Activated CD4-positive, alpha-beta memory T cell treated with anti-CD3 and anti-CD28 coated beads for 36 hours (primary cell): ENCODE results near the gene NMUR2. TPM values are rescaled to one million over a fixed set of nuclear protein-coding genes. Genes with fewer than 3 reads are reported as not detected.

Experiments
- CTCF ChIA-PET: fragments of 350-600 bp; sonication (Branson Sonifier 250); formaldehyde crosslinking; loops from one replicate; lab custom pipeline; 2021; ENCODE audit warnings: antibody characterized with exemption, inconsistent platforms; lab: Charles Lee
- POLR2A ChIA-PET: fragments of 350-600 bp; sonication (Branson Sonifier 250); formaldehyde crosslinking; loops from one replicate; lab custom pipeline; 2021; ENCODE audit warnings: antibody characterized with exemption; lab: Charles Lee
- DNase-seq: peaks from one replicate; pipeline ENCODE4 v3.0.0-alpha.2; 2020
- H3K27ac Mint-ChIP-seq: one replicate; pipeline ENCODE4 v1.8.0; 2021; ENCODE audit warnings: mixed read lengths
- H3K27me3 Mint-ChIP-seq: one replicate; pipeline ENCODE4 v1.8.0; 2021; ENCODE audit warnings: mixed read lengths
- H3K36me3 Mint-ChIP-seq: one replicate; pipeline ENCODE4 v1.8.0; 2021; ENCODE audit warnings: mixed read lengths
- H3K4me1 Mint-ChIP-seq: one replicate; pipeline ENCODE4 v1.8.0; 2021; ENCODE audit warnings: low read depth, mixed read lengths
- H3K4me3 Mint-ChIP-seq: one replicate; pipeline ENCODE4 v1.8.0; 2021; ENCODE audit warnings: mild to moderate bottlenecking, mixed read lengths
- H3K9me3 Mint-ChIP-seq: one replicate; pipeline ENCODE4 v1.8.0; 2021; ENCODE audit warnings: mixed read lengths
- intact Hi-C: fragments of 100-400 bp; cut with micrococcal nuclease; formaldehyde crosslinking; loops from one replicate; pipeline ENCODE4 v1.15.1; 2023
- total RNA-seq, 2 experiments: library from RNA; stranded (reverse); gene quantifications; one replicate each; pipeline ENCODE4 v1.2.3, GENCODE V29; 2021

NMUR2 gene
- total RNA-seq, 2 experiments from 2014 or later = not detected

DNA sequence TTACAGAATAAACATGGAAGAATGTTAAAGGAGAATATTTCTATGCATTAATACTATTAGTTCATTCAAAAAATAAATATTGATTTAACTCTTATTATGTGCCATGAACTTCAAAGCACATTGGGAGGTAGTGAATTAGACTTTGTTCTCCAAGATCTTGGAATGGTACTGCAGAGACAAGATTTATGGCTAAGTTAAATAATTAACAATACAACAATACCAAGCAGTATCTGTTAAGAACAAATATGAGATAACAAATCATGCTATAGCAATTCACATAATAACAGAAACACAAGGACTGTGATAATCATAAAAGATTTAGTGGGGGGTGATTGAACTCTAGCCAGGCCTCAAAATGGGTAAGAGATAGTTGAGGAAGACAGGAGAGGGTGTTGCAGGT lies 11.6 kb downstream of the NMUR2 start:
- no peak overlapping the region for H3K4me3 Mint-ChIP-seq
- CTCF ChIA-PET = no interaction called here

DNA sequence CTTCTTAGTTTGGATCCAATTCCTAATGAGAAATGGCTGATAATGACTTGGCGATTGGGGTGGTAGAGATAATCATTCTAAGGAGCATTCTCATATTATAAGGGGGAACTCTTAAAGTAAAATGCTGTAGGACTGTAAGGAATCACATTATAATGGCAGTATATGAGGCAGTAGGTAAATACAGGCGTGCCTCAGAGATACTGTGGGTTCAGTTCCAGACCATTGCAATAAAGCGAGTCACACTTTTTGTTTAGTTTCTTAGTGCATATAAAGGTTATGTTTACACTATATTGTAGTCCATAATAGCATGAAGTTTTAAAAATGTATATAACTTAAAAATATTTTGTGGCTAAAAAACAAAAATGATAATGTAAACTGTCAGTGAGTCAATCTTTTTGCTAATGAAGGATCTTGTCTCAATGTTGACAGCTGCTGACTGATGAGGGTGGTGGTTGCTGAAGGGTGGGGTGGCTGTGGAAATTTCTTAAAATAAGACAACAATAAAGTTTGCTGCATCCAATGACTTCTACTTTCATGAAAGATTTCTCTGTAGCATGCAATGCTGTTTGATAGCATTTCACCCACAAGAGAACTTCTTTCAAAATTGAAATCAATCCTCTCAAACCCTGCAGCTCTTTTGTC lies 15.8 kb downstream of the NMUR2 start:
- Mint-ChIP-seq H3K27me3 (no peaks in the 10 kb centered on the region), H3K4me3 (no peak overlapping the region), H3K27ac (no peak overlapping the region), H3K9me3 (peaks cover 9% of the 10 kb centered on the region), H3K4me1 (no peaks in the 10 kb centered on the region), H3K36me3 (no peaks in the 10 kb centered on the region)
- POLR2A ChIA-PET = no interaction called here
- intact Hi-C loops = no loop called here
- CTCF ChIA-PET = no interaction called here
- DNase-seq = no peak

More for the DNA sequence above, 11.6 kb downstream of the NMUR2 start:
- intact Hi-C loops = no loop called here
- Mint-ChIP-seq H3K36me3 (no peaks in the 10 kb centered on the region), H3K9me3 (peaks cover 9% of the 10 kb centered on the region), H3K27me3 (no peaks in the 10 kb centered on the region), H3K4me1 (no peaks in the 10 kb centered on the region), H3K27ac (no peak overlapping the region)
- POLR2A ChIA-PET = no interaction called here
- no peak for DNase-seq

DNA sequence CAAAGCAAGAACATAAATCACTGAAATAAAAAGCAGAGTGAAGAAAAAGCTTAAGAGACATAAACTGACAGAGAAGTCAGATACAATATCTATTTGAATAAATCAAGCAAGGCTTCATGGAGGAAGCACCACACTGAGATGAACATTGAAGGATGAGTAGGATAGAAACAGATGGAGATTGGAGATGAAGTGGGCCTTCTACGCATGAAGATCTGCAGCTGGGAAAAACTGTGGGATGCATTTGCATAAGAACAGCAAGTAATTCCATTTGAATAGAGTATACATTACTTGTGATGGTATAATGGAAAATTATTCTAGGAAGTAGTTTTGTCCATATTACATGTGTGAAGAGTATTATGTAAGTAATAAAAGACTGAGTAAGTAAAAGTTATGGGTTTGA lies 16.5 kb downstream of the NMUR2 start:
- H3K4me3 Mint-ChIP-seq = no peak overlapping the region
- intact Hi-C loops = no loop called here

DNA sequence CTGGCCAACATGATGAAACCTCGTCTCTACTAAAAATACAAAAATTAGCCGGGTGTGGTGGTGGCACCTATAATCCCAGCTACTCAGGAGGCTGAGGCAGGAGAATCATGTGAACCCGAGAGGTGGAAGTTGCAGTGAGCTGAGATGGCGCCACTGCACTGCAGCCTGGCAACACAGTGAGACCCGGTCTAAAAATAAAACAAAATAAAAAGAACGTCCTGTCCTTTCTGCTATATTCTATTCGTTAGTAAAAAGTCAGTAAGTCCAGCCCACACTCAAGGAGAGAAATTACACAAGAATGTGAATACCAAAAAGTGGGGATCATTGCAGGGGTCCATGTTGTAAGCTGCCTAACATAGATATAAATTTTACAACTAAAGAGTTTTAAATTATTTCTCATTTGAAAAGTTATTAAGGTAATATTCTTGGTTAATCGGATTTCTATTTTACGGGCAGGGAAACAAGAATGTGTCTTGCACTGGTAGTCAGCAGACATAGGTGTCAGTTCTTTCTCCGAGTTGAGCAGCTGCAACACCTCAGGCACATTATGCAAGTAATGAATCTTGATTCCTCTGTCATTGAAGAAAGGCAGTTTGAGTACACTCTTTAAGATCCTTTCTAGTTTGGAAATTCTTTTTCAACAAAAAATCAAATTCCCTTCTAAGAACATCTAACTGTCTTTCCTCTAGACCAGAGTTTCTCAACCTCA lies 24.5 kb downstream of the NMUR2 start:
- ChIA-PET CTCF (no interaction called here), POLR2A (no interaction called here)
- no peaks in the 10 kb centered on the region for H3K4me1 Mint-ChIP-seq
- no peaks in the 10 kb centered on the region for H3K36me3 Mint-ChIP-seq
- DNase-seq = no peak
- no peak overlapping the region for H3K4me3 Mint-ChIP-seq
- H3K27me3 Mint-ChIP-seq = no peaks in the 10 kb centered on the region
- no peaks in the 10 kb centered on the region for H3K9me3 Mint-ChIP-seq
- no peak overlapping the region for H3K27ac Mint-ChIP-seq
- intact Hi-C loops = no loop called here

More for the DNA sequence above, 16.5 kb downstream of the NMUR2 start:
- H3K27me3 Mint-ChIP-seq = no peaks in the 10 kb centered on the region
- no peak for DNase-seq
- no peaks in the 10 kb centered on the region for H3K36me3 Mint-ChIP-seq
- no peak overlapping the region for H3K27ac Mint-ChIP-seq
- POLR2A ChIA-PET = no interaction called here
- H3K4me1 Mint-ChIP-seq = no peaks in the 10 kb centered on the region
- CTCF ChIA-PET = no interaction called here
- H3K9me3 Mint-ChIP-seq = peaks cover 9% of the 10 kb centered on the region

DNA sequence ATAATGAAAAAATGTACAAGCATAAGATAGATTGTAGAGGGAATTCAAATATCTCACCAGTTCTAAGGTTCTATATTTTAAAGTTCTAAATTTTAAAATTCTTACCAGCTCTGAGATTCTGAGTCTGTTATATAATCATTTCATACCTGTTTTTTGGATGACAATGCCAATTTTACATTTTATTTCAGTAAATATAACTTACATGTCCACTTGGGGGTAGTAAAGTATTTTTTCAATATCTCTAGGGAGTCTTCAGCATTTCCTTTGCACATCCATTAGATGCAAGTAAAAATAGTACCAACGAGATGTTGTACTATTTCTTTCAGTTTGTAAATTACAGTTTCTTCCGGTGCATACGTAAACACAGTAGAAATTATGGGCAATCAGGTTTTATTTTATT lies 25.7 kb downstream of the NMUR2 start:
- ChIA-PET CTCF (interaction anchor here (0.8 to 1.1 kb wide), 2 partner anchors 29 to 135 kb away, joined by 3 read pairs; no protein-coding TSS in a partner anchor), POLR2A (no interaction called here)
- intact Hi-C loops = no loop called here
- Mint-ChIP-seq H3K27me3 (peaks cover 1% of the 10 kb centered on the region), H3K27ac (no peak overlapping the region), H3K4me3 (no peak overlapping the region), H3K4me1 (no peaks in the 10 kb centered on the region), H3K36me3 (no peaks in the 10 kb centered on the region), H3K9me3 (no peaks in the 10 kb centered on the region)
- no peak for DNase-seq

DNA sequence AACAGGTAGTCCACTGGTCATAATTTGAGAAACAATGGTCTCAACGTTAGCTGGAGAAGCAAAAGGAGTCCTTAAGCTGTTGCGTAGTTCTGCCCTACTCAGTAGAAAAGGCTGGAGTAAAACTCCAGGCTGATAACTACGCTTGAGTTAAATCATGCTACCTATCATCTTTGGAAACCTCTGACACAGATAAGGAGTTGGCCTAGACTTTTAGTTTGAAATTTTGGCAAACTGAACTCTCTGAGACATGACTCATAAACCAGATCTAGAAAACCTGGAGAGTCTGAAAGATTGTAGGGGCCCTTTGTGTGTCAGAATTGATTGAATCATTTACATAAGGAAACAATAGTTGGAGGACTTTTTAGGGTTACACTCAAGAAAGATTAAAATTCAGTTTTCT lies 26.3 kb downstream of the NMUR2 start:
- Mint-ChIP-seq H3K36me3 (no peaks in the 10 kb centered on the region), H3K27ac (no peak overlapping the region), H3K9me3 (no peaks in the 10 kb centered on the region), H3K4me3 (no peak overlapping the region), H3K4me1 (no peaks in the 10 kb centered on the region), H3K27me3 (peaks cover 1% of the 10 kb centered on the region)
- CTCF ChIA-PET = interaction anchor here (0.8 kb wide), 1 partner anchor 29 kb away, joined by 3 read pairs; no protein-coding TSS in a partner anchor
- DNase-seq = no peak
- POLR2A ChIA-PET = no interaction called here
- intact Hi-C loops = no loop called here

DNA sequence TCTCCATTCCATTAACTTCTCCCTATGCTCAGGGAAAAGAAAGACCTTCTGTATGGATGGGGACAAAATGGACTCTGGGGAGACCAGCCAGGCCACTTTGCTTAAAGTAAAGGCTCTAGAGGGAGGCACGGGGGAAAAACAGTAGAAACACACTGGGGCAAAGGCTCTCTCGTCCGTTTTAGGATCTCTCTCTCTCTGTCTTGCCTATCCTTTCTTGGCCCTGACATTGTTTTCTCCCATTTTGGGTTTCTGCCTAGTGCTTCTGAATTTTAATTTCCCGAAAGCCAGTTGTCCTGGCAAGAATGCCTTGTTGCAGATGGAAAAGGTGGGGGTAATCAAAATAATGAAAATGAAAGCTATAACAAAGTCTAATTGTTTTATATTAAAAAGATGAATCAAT lies 28.2 kb downstream of the NMUR2 start:
- no peak overlapping the region for H3K27ac Mint-ChIP-seq
- H3K36me3 Mint-ChIP-seq = no peaks in the 10 kb centered on the region
- ChIA-PET POLR2A (no interaction called here), CTCF (interaction anchor here (1.6 kb wide), 1 partner anchor 128 kb away, joined by 3 read pairs; no protein-coding TSS in a partner anchor)
- no peaks in the 10 kb centered on the region for H3K4me1 Mint-ChIP-seq
- no peak overlapping the region for H3K4me3 Mint-ChIP-seq
- peaks cover 1% of the 10 kb centered on the region for H3K27me3 Mint-ChIP-seq
- H3K9me3 Mint-ChIP-seq = no peaks in the 10 kb centered on the region
- intact Hi-C loops = no loop called here
- no peak for DNase-seq

DNA sequence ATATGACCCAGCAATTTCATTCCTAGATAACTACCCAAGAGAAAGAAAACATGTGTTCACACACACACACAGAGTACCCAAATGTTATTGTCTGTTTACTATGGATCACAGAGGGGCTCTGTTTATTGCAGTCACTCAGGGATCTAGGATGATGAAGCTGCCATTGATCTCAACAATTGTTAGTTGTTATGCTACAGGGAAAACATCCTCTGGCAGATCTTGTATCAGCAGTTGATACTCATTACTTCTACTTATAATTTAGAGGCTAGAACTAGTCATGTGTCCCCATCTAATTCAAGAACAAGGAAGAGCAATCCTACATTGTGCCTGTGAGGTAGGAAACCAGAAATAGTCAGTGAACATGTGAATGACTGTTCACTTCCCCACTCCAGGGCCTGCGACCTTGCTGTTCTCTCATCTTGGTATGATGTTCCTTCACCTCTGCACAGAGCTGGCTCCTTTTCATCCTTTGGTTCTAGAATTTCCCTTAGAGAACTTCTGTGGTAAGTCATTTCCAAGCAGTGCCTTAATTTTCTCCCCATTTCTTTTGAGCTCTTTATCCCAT lies 30.3 kb downstream of the NMUR2 start:
- Mint-ChIP-seq H3K4me1 (no peaks in the 10 kb centered on the region), H3K9me3 (no peaks in the 10 kb centered on the region), H3K36me3 (no peaks in the 10 kb centered on the region), H3K4me3 (no peak overlapping the region), H3K27me3 (peaks cover 3% of the 10 kb centered on the region), H3K27ac (no peak overlapping the region)
- intact Hi-C loops = no loop called here
- POLR2A ChIA-PET = no interaction called here
- DNase-seq = no peak
- CTCF ChIA-PET = interaction anchor here (1.3 kb wide), 1 partner anchor 25 kb away, joined by 4 read pairs; no protein-coding TSS in a partner anchor

DNA sequence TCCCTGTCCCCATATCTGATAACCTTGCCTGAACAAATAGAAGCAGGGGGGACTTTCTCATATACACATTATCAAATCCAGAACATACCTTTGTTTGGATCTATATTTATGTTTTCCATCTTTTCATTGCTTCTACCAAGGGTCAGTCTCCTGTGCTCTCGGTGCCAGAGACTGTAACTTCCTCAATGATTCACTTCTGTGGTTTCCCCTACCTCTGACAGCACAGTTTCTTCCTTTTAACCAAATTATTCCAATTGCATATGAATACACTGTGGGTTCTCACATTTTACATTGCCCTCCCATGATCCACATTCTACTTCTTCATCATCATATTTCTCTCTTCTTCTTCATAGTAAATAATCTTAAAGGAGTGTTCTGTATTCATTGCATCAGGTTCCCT lies 32.2 kb downstream of the NMUR2 start:
- H3K4me1 Mint-ChIP-seq = no peaks in the 10 kb centered on the region
- H3K36me3 Mint-ChIP-seq = no peaks in the 10 kb centered on the region
- H3K27me3 Mint-ChIP-seq = peaks cover 3% of the 10 kb centered on the region
- H3K4me3 Mint-ChIP-seq = no peak overlapping the region
- ChIA-PET POLR2A (no interaction called here), CTCF (no interaction called here)
- intact Hi-C loops = no loop called here
- H3K9me3 Mint-ChIP-seq = no peaks in the 10 kb centered on the region
- no peak for DNase-seq
- H3K27ac Mint-ChIP-seq = no peak overlapping the region

DNA sequence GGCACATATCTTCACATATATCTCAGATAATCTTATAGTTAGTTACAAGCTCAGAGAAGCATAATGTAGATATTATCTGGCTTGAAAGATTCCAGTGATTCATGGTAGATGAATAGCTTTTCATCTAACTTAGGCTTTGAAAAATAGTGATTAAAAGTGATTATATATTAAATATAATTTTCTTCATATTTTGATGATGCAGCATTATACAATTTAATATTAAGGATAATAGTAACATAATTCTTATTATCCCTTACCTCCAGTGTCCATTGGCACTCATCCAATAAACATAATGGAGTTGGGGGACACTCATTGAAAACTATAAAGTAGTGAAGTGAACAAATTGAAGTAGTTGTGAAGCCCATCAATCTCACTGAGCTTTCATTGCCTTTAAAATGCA lies 35.8 kb downstream of the NMUR2 start:
- ChIA-PET POLR2A (no interaction called here), CTCF (no interaction called here)
- Mint-ChIP-seq H3K4me1 (no peaks in the 10 kb centered on the region), H3K4me3 (no peak overlapping the region), H3K36me3 (no peaks in the 10 kb centered on the region), H3K27me3 (peaks cover 1% of the 10 kb centered on the region), H3K9me3 (no peaks in the 10 kb centered on the region), H3K27ac (no peak overlapping the region)
- intact Hi-C loops = no loop called here
- no peak for DNase-seq

DNA sequence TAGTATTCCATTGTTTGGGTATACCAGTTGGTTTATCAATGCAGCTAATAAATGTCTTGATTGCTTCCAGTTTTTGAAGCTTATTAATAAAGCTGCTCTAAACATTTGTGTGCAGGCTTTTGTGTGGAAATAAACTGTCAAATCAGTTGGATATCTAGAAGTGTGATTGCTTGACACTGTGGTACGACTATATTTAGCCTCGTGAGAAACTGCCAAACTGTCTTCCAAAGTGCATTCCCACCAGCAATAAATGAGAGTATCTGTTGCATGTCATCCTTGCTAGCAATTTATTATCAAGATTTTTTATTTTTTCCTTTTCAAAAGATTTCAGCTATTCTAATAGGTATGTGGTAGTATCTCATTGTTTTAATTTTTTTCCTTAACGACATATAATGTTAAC lies 37.5 kb downstream of the NMUR2 start:
- ChIA-PET CTCF (interaction anchor here (1.3 kb wide), 1 partner anchor 18 kb away, joined by 6 read pairs; no protein-coding TSS in a partner anchor), POLR2A (no interaction called here)
- DNase-seq = no peak
- no peaks in the 10 kb centered on the region for H3K9me3 Mint-ChIP-seq
- H3K27me3 Mint-ChIP-seq = peaks cover 1% of the 10 kb centered on the region
- H3K36me3 Mint-ChIP-seq = no peaks in the 10 kb centered on the region
- H3K27ac Mint-ChIP-seq = no peak overlapping the region
- intact Hi-C loops = no loop called here
- no peak overlapping the region for H3K4me3 Mint-ChIP-seq
- no peaks in the 10 kb centered on the region for H3K4me1 Mint-ChIP-seq

DNA sequence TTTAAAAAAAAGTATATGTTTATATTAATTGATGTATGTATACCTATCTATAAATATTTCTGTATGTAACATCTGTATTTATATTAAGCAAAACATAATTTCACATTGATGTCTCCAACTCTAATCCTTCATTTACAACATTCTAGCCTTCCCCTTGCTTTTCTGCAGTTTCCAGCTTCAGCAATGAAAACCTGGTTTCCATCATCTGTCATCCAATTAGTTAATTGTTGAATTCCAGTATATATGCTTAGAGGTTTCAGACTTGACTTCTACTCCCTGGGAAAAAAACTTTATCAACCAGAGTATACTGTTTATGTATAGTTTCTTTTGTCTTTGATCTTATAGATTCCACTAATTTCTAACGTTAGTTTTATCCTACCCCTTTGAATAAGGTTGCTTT lies 38.4 kb downstream of the NMUR2 start:
- Mint-ChIP-seq H3K27ac (no peak overlapping the region), H3K9me3 (no peaks in the 10 kb centered on the region), H3K36me3 (no peaks in the 10 kb centered on the region), H3K27me3 (peaks cover 1% of the 10 kb centered on the region), H3K4me1 (no peaks in the 10 kb centered on the region), H3K4me3 (no peak overlapping the region)
- DNase-seq = no peak
- intact Hi-C loops = no loop called here
- ChIA-PET CTCF (interaction anchor here (1.3 kb wide), 1 partner anchor 17 kb away, joined by 6 read pairs; no protein-coding TSS in a partner anchor), POLR2A (no interaction called here)
